GM12864 (cell line): ENCODE data around the gene TAF11L12.
"Not testable (repeated sequence)": the region's sequence is repeated elsewhere in the genome, so short reads cannot be mapped to it uniquely, and the experiment has no call there.

ENCODE experiments used
- DNase-seq: peaks from one replicate; pipeline ENCODE4 v3.0.0-alpha.2; 2011; ENCODE audit warnings: low read depth
- H3K4me3 ChIP-seq: 2 replicates; pipeline ENCODE4 v1.5.1; 2011; ENCODE audit warnings: mild to moderate bottlenecking, low read depth, low read length, control low read depth
- CTCF ChIP-seq: IDR thresholded peaks from 2 replicates; pipeline ENCODE4 v1.5.1; 2011; ENCODE audit warnings: low read depth, mild to moderate bottlenecking, moderate library complexity, low read length, control low read depth, inconsistent platforms; ENCODE audit errors: missing control alignments

Gene TAF11L12

GRCh38 chr5:17625686-17626085 lies 15.5 kb downstream of the TAF11L12 start:
- TF ChIP-seq CTCF: no peak
- H3K4me3 ChIP-seq: no peak overlapping the region
- no peak for DNase-seq

- not testable (repeated sequence) for DNase-seq, H3K4me3 ChIP-seq
These were observed 21.6 kb downstream of the TAF11L12 start, which contains the start of gene TAF11L13 for GRCh38 chr5:17631788-17632187. TSS of gene TAF11L13 (plus strand) at chr5:17632088.

GRCh38 chr5:17634160-17634559 lies 24.0 kb downstream of the TAF11L12 start, which contains the start of gene TAF11L14:
TSS of gene TAF11L14 (plus strand) at chr5:17634460.
- H3K4me3 ChIP-seq: no peak within 1 kb of the TSS
- no peak for TF ChIP-seq CTCF
- DNase-seq: no peak

- DNase-seq: not testable (repeated sequence)
These were observed 39.0 kb downstream of the TAF11L12 start for GRCh38 chr5:17649232-17649631.

GRCh38 chr5:17655201-17655759 lies 45.1 kb downstream of the TAF11L12 start:
- not testable (repeated sequence) for DNase-seq, H3K4me3 ChIP-seq

More at GRCh38 chr5:17649232-17649631, 39.0 kb downstream of the TAF11L12 start:
- not testable (repeated sequence) for H3K4me3 ChIP-seq

- no peak overlapping the region for H3K4me3 ChIP-seq
- no peak for TF ChIP-seq CTCF
- no peak for DNase-seq
These were observed 45.7 kb downstream of the TAF11L12 start for GRCh38 chr5:17655921-17656320.
